ENCODE measurements around the gene NBAS. TPM values are rescaled to one million over a fixed set of nuclear protein-coding genes. Genes with fewer than 3 reads are reported as not detected.

The NBAS gene
- total RNA-seq, 1 experiment from 2014 or later: 32.5 TPM

DNA sequence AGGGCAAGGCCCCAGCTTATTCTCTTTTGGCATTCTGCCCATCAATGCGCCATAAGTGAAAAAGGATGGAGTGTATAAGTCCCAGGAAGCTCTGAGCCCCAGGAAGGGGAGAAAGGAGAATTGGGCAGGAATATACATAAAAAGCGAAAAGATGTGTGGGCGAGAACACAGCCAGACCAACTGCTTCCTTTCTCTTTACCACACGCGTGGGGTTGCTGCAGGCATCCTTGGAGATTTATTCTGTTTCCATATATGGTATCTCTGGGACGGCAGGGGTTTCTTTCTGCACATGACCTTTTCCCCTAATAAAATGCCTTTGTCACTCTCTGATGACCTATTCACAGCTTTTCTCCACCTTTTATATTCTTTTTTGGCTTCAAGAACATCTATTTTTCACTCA, 440.5 kb downstream of the NBAS start:
- Histone ChIP-seq H3K79me2 (ENCODE audit: insufficient read depth, low read length) (no peaks in the 10 kb centered on the region), H2AFZ (ENCODE audit: low read length) (no peak overlapping the region), H3K56ac (ENCODE audit: insufficient read length, low read depth, low read length) (no peak overlapping the region), H2BK120ac (ENCODE audit: low read depth, low read length, poor library complexity, severe bottlenecking) (no peak overlapping the region), H2AK5ac (ENCODE audit: insufficient read length, low read length) (no peak overlapping the region), H3K14ac (ENCODE audit: insufficient read depth, low read length) (no peak overlapping the region), H3K4ac (ENCODE audit: low read depth, low read length) (no peak overlapping the region), H3K23ac (ENCODE audit: insufficient read length, low read depth, low read length) (no peak overlapping the region), H3K27me3 (ENCODE audit: insufficient read depth, low read length) (no peaks in the 10 kb centered on the region), H2BK15ac (ENCODE audit: low read depth, low read length) (no peak overlapping the region), H3K9me3 (ENCODE audit: control insufficient read depth, low read depth, low read length) (peaks cover 5% of the 10 kb centered on the region), H3K79me1 (ENCODE audit: insufficient read depth, low read depth, low read length, poor library complexity, severe bottlenecking) (no peaks in the 10 kb centered on the region), H4K20me1 (ENCODE audit: control insufficient read depth, insufficient read depth, insufficient read length) (no peaks in the 10 kb centered on the region), H3K9ac (ENCODE audit: extremely low read depth, insufficient read length, low read length) (no peak overlapping the region), H3K27ac (ENCODE audit: insufficient read length, low read depth, low read length) (no peak overlapping the region), H4K5ac (ENCODE audit: insufficient read length, low read depth, low read length) (no peak overlapping the region), H4K91ac (ENCODE audit: insufficient read length, low read depth, low read length) (no peak overlapping the region), H3K23me2 (ENCODE audit: insufficient read length, low read depth, low read length, poor library complexity, severe bottlenecking) (no peaks in the 10 kb centered on the region), H4K8ac (replicated peaks; ENCODE audit: insufficient read length, low read depth, low read length) (no peak overlapping the region), H2BK20ac (ENCODE audit: low read depth, low read length, poor library complexity, severe bottlenecking) (no peak overlapping the region), H3K4me2 (ENCODE audit: insufficient read depth, insufficient read length, low read length) (no peak overlapping the region), H3K18ac (ENCODE audit: insufficient read length, low read depth, low read length) (no peak overlapping the region), H2BK12ac (ENCODE audit: insufficient read length, low read depth, low read length) (no peak overlapping the region), H3T11ph (ENCODE audit: low read length) (no peak overlapping the region), H2BK5ac (ENCODE audit: insufficient read length, low read length) (no peak overlapping the region), H3K4me1 (ENCODE audit: insufficient read depth, low read length) (peaks cover 3% of the 10 kb centered on the region; the same call in 1 of the 2 replicates)
- TF ChIP-seq, protein P1, sequence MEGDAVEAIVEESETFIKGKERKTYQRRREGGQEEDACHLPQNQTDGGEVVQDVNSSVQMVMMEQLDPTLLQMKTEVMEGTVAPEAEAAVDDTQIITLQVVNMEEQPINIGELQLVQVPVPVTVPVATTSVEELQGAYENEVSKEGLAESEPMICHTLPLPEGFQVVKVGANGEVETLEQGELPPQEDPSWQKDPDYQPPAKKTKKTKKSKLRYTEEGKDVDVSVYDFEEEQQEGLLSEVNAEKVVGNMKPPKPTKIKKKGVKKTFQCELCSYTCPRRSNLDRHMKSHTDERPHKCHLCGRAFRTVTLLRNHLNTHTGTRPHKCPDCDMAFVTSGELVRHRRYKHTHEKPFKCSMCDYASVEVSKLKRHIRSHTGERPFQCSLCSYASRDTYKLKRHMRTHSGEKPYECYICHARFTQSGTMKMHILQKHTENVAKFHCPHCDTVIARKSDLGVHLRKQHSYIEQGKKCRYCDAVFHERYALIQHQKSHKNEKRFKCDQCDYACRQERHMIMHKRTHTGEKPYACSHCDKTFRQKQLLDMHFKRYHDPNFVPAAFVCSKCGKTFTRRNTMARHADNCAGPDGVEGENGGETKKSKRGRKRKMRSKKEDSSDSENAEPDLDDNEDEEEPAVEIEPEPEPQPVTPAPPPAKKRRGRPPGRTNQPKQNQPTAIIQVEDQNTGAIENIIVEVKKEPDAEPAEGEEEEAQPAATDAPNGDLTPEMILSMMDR (conservative IDR thresholded peaks at IDR 0.05): no peak
- Mint-ChIP-seq H3K4me3 (no peak overlapping the region), H3K36me3 (ENCODE audit: insufficient read depth in 1 of 3, low read depth in 3 of 3) (peaks cover 6 to 10% (median 6%) of the 10 kb centered on the region in 3 experiments; a peak in 5 of 7 replicates), H3K9me3 (peaks cover 9 to 15% of the 10 kb centered on the region in 2 experiments; a peak in 4 of 5 replicates), H3K27me3 (ENCODE audit: low read depth) (peaks cover 2% of the 10 kb centered on the region), H3K27ac (0 out of 7 replicates have a peak overlapping the region, but pooled peaks of 1 of the 3 experiments have one; percentile 21), H3K4me1 (peaks cover 27 to 28% of the 10 kb centered on the region in 2 experiments)
- WGBS (ENCODE audit: extremely low coverage, insufficient read length, low lambda C conversion rate): no CpG with 5 or more reads among the region's 6 CpGs
- no peak for DNase-seq
